Endothelial cell of umbilical vein (primary cell): ENCODE data around the gene PXT1.

Source experiments
- EZH2 ChIP-seq: IDR thresholded peaks from 2 replicates; pipeline ENCODE4 v1.6.1; 2012; ENCODE audit warnings: borderline replicate concordance, low read depth, mild to moderate bottlenecking, moderate library complexity, low read length, inconsistent platforms; ENCODE audit not compliant: severe bottlenecking
- FOS ChIP-seq: IDR thresholded peaks from 2 replicates; pipeline ENCODE4 v1.6.1; 2011; ENCODE audit warnings: mild to moderate bottlenecking, low read length, moderate library complexity, borderline replicate concordance; ENCODE audit not compliant: insufficient read depth
- GATA2 ChIP-seq: IDR thresholded peaks from 2 replicates; pipeline ENCODE4 v1.7.0; 2011; ENCODE audit warnings: low read depth, mild to moderate bottlenecking, moderate library complexity, mixed read lengths, low read length; ENCODE audit not compliant: insufficient read length, insufficient read depth
- JUN ChIP-seq: IDR thresholded peaks from 2 replicates; pipeline ENCODE4 v1.6.1; 2011; ENCODE audit warnings: borderline replicate concordance, low read depth; ENCODE audit not compliant: insufficient read length, insufficient read depth
- MYC ChIP-seq: IDR thresholded peaks from one replicate; pipeline ENCODE4 v1.6.1; 2011; ENCODE audit warnings: mild to moderate bottlenecking, low read depth, low read length
- POLR2A ChIP-seq: IDR thresholded peaks from 2 replicates; pipeline ENCODE4 v1.6.1; 2012; ENCODE audit warnings: low read depth, mild to moderate bottlenecking, control low read depth, low read length
- POLR2AphosphoS5 ChIP-seq: IDR thresholded peaks from 2 replicates; pipeline ENCODE4 v1.6.1; 2012; ENCODE audit warnings: low read depth, mild to moderate bottlenecking, control low read depth, low read length, moderate library complexity; ENCODE audit not compliant: insufficient read depth
- TF ChIP-seq, protein P1 (sequence below), 2 donors: IDR thresholded peaks; 1 replicate in 1 of 2; 2 replicates in 1 of 2; pipeline ENCODE4 v1.5.1; 2011; ENCODE audit warnings: low read length in 2 of 2, mild to moderate bottlenecking in 2 of 2, moderate library complexity in 2 of 2, control low read depth in 1 of 2, inconsistent platforms in 1 of 2, low read depth in 1 of 2; ENCODE audit not compliant: insufficient read depth in 1 of 2; ENCODE audit errors: extremely low read depth in 1 of 2
- TF ChIP-seq, protein P2 (sequence below): IDR thresholded peaks from 2 replicates; pipeline ENCODE4 v1.6.1; 2011; ENCODE audit not compliant: insufficient read depth, insufficient read length

- TF ChIP-seq, protein P1, sequence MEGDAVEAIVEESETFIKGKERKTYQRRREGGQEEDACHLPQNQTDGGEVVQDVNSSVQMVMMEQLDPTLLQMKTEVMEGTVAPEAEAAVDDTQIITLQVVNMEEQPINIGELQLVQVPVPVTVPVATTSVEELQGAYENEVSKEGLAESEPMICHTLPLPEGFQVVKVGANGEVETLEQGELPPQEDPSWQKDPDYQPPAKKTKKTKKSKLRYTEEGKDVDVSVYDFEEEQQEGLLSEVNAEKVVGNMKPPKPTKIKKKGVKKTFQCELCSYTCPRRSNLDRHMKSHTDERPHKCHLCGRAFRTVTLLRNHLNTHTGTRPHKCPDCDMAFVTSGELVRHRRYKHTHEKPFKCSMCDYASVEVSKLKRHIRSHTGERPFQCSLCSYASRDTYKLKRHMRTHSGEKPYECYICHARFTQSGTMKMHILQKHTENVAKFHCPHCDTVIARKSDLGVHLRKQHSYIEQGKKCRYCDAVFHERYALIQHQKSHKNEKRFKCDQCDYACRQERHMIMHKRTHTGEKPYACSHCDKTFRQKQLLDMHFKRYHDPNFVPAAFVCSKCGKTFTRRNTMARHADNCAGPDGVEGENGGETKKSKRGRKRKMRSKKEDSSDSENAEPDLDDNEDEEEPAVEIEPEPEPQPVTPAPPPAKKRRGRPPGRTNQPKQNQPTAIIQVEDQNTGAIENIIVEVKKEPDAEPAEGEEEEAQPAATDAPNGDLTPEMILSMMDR (IDR thresholded peaks at IDR 0.05; ENCODE audit: extremely low read depth in 1 of 2, insufficient read depth in 1 of 2, low read depth in 1 of 2, low read length in 2 of 2), result no peak
- no peak for TF ChIP-seq POLR2AphosphoS5
- no peak for TF ChIP-seq EZH2
- TF ChIP-seq POLR2A, result no peak
- TF ChIP-seq JUN, result no peak
- TF ChIP-seq MYC, result no peak
- no peak for TF ChIP-seq GATA2
- TF ChIP-seq, protein P2, sequence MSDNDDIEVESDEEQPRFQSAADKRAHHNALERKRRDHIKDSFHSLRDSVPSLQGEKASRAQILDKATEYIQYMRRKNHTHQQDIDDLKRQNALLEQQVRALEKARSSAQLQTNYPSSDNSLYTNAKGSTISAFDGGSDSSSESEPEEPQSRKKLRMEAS, result no peak
- TF ChIP-seq FOS, result no peak
Observed at GRCh38 chr6:36352477-36353157, 90.0 kb downstream of the PXT1 start.
